OCI-LY3 (cell line): ENCODE results near the gene DOK1.

Source experiments
- CTCF ChIP-seq: fragments of 200-600, 300-600 bp; sonication (generic); IDR thresholded peaks from 2 replicates; pipeline ENCODE4 v1.5.1; 2014; ENCODE audit warnings: antibody characterized with exemption, low read length, low read depth
- EZH2phosphoT487 ChIP-seq: fragments of 200-600 bp; shearing (Covaris generic); IDR thresholded peaks from 2 replicates; pipeline ENCODE4 v1.6.1; 2018; ENCODE audit warnings: antibody characterized with exemption, mixed run types, low read depth

- TF ChIP-seq CTCF (no peak), EZH2phosphoT487 (no peak)
Observed at GRCh38 chr2:74603282-74604000, 48.9 kb downstream of the DOK1 start.
